H1 (cell line): ENCODE measurements around the gene SAMD9. TPM values are rescaled to one million over a fixed set of nuclear protein-coding genes. Genes with fewer than 3 reads are reported as not detected.

Source experiments
- polyA plus RNA-seq, 7 experiments: library from polyadenylated mRNA; depleted of rRNA in 3 of 7; stranded (reverse) in 5 of 7; unstranded in 2 of 7; fragments of >200 nt in 5 of 7; fragments of 200-250 nt in 2 of 7; gene quantifications; 1 replicate in 5 of 7; 2 replicates in 1 of 7; 4 replicates in 1 of 7; pipeline versions ENCODE4 v1.2.1 to v1.2.3, GENCODE V29; 2011 to 2013; ENCODE audit warnings: missing spikeins in 2 of 7, mixed read lengths in 2 of 7
- total RNA-seq: library from RNA; stranded (reverse); fragmentation: NEBNext Ultra II Directional; extraction: Animal tissue kit (Norgen Biotek cat#: 25700); gene quantifications from 2 replicates; pipeline ENCODE4 v1.2.1, GENCODE V29; 2021
- TF ChIP-seq, protein P1 (sequence below): fragments of 300-600 bp; sonication (generic); IDR thresholded peaks from 2 replicates; pipeline ENCODE4 v1.7.1; 2012; ENCODE audit warnings: low read length, moderate library complexity, mild to moderate bottlenecking, inconsistent platforms; ENCODE audit not compliant: insufficient replicate concordance

SAMD9 gene
- total and polyA plus RNA-seq, 2 of the 8 experiments (the other 6 are each of a cell fraction or from before 2014, with no cell fraction given) = 0.02 TPM; not detected in 1

DNA sequence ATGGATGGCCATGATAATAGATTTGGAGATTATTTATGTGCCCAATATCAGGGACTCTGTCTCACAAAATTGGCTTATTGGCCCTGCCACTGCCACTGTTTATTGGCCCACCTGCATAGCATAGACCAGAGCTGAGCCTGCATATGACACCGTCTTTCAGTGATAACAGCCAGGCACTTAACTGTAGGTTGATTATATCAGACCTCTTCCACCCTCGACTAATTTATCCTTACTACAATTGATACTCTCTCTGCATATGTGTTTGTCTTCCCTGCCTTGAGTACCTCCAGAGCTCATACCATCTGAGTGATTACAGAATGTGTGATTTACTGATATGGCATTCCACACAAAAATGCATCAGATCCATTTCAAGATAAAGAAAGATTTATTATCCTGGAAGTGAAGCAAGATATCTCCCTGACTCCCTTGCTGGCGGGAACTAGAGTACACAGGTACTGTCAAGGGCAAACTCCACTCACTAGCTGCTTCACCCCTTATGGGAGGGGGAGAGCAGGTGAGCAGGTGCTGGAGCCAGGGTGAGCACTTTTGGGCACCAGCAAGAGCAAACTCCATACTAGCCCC is 43.5 kb upstream of the SAMD9 start (continued):
- TF ChIP-seq, protein P1, sequence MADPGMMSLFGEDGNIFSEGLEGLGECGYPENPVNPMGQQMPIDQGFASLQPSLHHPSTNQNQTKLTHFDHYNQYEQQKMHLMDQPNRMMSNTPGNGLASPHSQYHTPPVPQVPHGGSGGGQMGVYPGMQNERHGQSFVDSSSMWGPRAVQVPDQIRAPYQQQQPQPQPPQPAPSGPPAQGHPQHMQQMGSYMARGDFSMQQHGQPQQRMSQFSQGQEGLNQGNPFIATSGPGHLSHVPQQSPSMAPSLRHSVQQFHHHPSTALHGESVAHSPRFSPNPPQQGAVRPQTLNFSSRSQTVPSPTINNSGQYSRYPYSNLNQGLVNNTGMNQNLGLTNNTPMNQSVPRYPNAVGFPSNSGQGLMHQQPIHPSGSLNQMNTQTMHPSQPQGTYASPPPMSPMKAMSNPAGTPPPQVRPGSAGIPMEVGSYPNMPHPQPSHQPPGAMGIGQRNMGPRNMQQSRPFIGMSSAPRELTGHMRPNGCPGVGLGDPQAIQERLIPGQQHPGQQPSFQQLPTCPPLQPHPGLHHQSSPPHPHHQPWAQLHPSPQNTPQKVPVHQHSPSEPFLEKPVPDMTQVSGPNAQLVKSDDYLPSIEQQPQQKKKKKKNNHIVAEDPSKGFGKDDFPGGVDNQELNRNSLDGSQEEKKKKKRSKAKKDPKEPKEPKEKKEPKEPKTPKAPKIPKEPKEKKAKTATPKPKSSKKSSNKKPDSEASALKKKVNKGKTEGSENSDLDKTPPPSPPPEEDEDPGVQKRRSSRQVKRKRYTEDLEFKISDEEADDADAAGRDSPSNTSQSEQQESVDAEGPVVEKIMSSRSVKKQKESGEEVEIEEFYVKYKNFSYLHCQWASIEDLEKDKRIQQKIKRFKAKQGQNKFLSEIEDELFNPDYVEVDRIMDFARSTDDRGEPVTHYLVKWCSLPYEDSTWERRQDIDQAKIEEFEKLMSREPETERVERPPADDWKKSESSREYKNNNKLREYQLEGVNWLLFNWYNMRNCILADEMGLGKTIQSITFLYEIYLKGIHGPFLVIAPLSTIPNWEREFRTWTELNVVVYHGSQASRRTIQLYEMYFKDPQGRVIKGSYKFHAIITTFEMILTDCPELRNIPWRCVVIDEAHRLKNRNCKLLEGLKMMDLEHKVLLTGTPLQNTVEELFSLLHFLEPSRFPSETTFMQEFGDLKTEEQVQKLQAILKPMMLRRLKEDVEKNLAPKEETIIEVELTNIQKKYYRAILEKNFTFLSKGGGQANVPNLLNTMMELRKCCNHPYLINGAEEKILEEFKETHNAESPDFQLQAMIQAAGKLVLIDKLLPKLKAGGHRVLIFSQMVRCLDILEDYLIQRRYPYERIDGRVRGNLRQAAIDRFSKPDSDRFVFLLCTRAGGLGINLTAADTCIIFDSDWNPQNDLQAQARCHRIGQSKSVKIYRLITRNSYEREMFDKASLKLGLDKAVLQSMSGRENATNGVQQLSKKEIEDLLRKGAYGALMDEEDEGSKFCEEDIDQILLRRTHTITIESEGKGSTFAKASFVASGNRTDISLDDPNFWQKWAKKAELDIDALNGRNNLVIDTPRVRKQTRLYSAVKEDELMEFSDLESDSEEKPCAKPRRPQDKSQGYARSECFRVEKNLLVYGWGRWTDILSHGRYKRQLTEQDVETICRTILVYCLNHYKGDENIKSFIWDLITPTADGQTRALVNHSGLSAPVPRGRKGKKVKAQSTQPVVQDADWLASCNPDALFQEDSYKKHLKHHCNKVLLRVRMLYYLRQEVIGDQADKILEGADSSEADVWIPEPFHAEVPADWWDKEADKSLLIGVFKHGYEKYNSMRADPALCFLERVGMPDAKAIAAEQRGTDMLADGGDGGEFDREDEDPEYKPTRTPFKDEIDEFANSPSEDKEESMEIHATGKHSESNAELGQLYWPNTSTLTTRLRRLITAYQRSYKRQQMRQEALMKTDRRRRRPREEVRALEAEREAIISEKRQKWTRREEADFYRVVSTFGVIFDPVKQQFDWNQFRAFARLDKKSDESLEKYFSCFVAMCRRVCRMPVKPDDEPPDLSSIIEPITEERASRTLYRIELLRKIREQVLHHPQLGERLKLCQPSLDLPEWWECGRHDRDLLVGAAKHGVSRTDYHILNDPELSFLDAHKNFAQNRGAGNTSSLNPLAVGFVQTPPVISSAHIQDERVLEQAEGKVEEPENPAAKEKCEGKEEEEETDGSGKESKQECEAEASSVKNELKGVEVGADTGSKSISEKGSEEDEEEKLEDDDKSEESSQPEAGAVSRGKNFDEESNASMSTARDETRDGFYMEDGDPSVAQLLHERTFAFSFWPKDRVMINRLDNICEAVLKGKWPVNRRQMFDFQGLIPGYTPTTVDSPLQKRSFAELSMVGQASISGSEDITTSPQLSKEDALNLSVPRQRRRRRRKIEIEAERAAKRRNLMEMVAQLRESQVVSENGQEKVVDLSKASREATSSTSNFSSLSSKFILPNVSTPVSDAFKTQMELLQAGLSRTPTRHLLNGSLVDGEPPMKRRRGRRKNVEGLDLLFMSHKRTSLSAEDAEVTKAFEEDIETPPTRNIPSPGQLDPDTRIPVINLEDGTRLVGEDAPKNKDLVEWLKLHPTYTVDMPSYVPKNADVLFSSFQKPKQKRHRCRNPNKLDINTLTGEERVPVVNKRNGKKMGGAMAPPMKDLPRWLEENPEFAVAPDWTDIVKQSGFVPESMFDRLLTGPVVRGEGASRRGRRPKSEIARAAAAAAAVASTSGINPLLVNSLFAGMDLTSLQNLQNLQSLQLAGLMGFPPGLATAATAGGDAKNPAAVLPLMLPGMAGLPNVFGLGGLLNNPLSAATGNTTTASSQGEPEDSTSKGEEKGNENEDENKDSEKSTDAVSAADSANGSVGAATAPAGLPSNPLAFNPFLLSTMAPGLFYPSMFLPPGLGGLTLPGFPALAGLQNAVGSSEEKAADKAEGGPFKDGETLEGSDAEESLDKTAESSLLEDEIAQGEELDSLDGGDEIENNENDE = no peak
